Measurements from ENCODE around the gene ABCA8.

ABCA8 gene

GRCh38 chr17:68943123-68943811 is 11.9 kb downstream of the ABCA8 start:
- no peaks in the 10 kb centered on the region for H3K9me2 ChIP-seq (replicated peaks; ENCODE audit: insufficient read depth, low read length)
- TF ChIP-seq EZH2 (optimal IDR thresholded peaks at IDR 0.05; ENCODE audit: low read depth, low read length) (no peak), EZH2phosphoT487 (IDR thresholded peaks at IDR 0.05; ENCODE audit: low read length) (no peak)
- H4K20me1 ChIP-seq (ENCODE audit: insufficient read depth, low read length): no peaks in the 10 kb centered on the region
- no peaks in the 10 kb centered on the region for H3K36me3 ChIP-seq (replicated peaks; ENCODE audit: insufficient read depth, low read length)
- no peak overlapping the region for H3K4me2 ChIP-seq (ENCODE audit: low read depth, low read length)
- no peak overlapping the region for H3K9ac ChIP-seq (ENCODE audit: low read length)
- no peaks in the 10 kb centered on the region for H3F3A ChIP-seq (ENCODE audit: insufficient read depth, low read length)
- no peaks in the 10 kb centered on the region for H3K4me1 ChIP-seq (ENCODE audit: low read length)
- H3K27me3 ChIP-seq (replicated peaks; ENCODE audit: insufficient read depth, low read length): no peaks in the 10 kb centered on the region
- no peak for DNase-seq
- H3K79me2 ChIP-seq (ENCODE audit: low read length): no peaks in the 10 kb centered on the region
- no peak overlapping the region for H2AFZ ChIP-seq (ENCODE audit: low read length)
- H3K4me3 ChIP-seq (ENCODE audit: low read length): no peak overlapping the region
- no peaks in the 10 kb centered on the region for H3K9me3 ChIP-seq (replicated peaks; ENCODE audit: insufficient read depth, low read length)
- H3K27ac ChIP-seq (ENCODE audit: low read length): no peak overlapping the region

- no peak overlapping the region for H3K9ac ChIP-seq (ENCODE audit: low read length)
- H3K4me1 ChIP-seq (ENCODE audit: low read length): no peaks in the 10 kb centered on the region
- H3K9me3 ChIP-seq (replicated peaks; ENCODE audit: insufficient read depth, low read length): no peaks in the 10 kb centered on the region
- H3K27ac ChIP-seq (ENCODE audit: low read length): no peak overlapping the region
- no peak for TF ChIP-seq EZH2phosphoT487 (IDR thresholded peaks at IDR 0.05; ENCODE audit: low read length)
- no peak for TF ChIP-seq EZH2 (optimal IDR thresholded peaks at IDR 0.05; ENCODE audit: low read depth, low read length)
- no peak for TF ChIP-seq CTCF (IDR thresholded peaks at IDR 0.05; ENCODE audit: low read length)
- H3K9me2 ChIP-seq (replicated peaks; ENCODE audit: insufficient read depth, low read length): no peaks in the 10 kb centered on the region
- no peaks in the 10 kb centered on the region for H3K36me3 ChIP-seq (replicated peaks; ENCODE audit: insufficient read depth, low read length)
- H2AFZ ChIP-seq (ENCODE audit: low read length): no peak overlapping the region
- H3K4me2 ChIP-seq (ENCODE audit: low read depth, low read length): no peak overlapping the region
- no peaks in the 10 kb centered on the region for H4K20me1 ChIP-seq (ENCODE audit: insufficient read depth, low read length)
- no peaks in the 10 kb centered on the region for H3K27me3 ChIP-seq (replicated peaks; ENCODE audit: insufficient read depth, low read length)
- H3K4me3 ChIP-seq (ENCODE audit: low read length): no peak overlapping the region
- H3K79me2 ChIP-seq (ENCODE audit: low read length): no peaks in the 10 kb centered on the region
- no peak for DNase-seq
- H3F3A ChIP-seq (ENCODE audit: insufficient read depth, low read length): no peaks in the 10 kb centered on the region
Measured at GRCh38 chr17:68942389-68942788, 12.8 kb downstream of the ABCA8 start.

- Histone ChIP-seq H3K79me2 (ENCODE audit: low read length) (no peaks in the 10 kb centered on the region), H3K36me3 (replicated peaks; ENCODE audit: insufficient read depth, low read length) (no peaks in the 10 kb centered on the region), H3K4me2 (ENCODE audit: low read depth, low read length) (no peak overlapping the region), H4K20me1 (ENCODE audit: insufficient read depth, low read length) (no peaks in the 10 kb centered on the region), H2AFZ (ENCODE audit: low read length) (no peak overlapping the region), H3K27me3 (replicated peaks; ENCODE audit: insufficient read depth, low read length) (no peaks in the 10 kb centered on the region), H3K4me3 (ENCODE audit: low read length) (no peak overlapping the region), H3K9me3 (replicated peaks; ENCODE audit: insufficient read depth, low read length) (no peaks in the 10 kb centered on the region), H3K4me1 (ENCODE audit: low read length) (no peaks in the 10 kb centered on the region), H3K27ac (ENCODE audit: low read length) (no peak overlapping the region), H3F3A (ENCODE audit: insufficient read depth, low read length) (no peaks in the 10 kb centered on the region), H3K9ac (ENCODE audit: low read length) (no peak overlapping the region), H3K9me2 (replicated peaks; ENCODE audit: insufficient read depth, low read length) (no peaks in the 10 kb centered on the region)
- no peak for DNase-seq
- TF ChIP-seq EZH2phosphoT487 (IDR thresholded peaks at IDR 0.05; ENCODE audit: low read length): no peak
- no peak for TF ChIP-seq EZH2 (optimal IDR thresholded peaks at IDR 0.05; ENCODE audit: low read depth, low read length)
- TF ChIP-seq CTCF (IDR thresholded peaks at IDR 0.05; ENCODE audit: low read length): no peak
Measured at GRCh38 chr17:68941761-68942160, 13.4 kb downstream of the ABCA8 start.

GRCh38 chr17:68939195-68939594 is 16.0 kb downstream of the ABCA8 start:
- no peaks in the 10 kb centered on the region for H4K20me1 ChIP-seq (ENCODE audit: insufficient read depth, low read length)
- no peaks in the 10 kb centered on the region for H3K27me3 ChIP-seq (replicated peaks; ENCODE audit: insufficient read depth, low read length)
- no peak overlapping the region for H2AFZ ChIP-seq (ENCODE audit: low read length)
- H3K79me2 ChIP-seq (ENCODE audit: low read length): no peaks in the 10 kb centered on the region
- TF ChIP-seq EZH2 (optimal IDR thresholded peaks at IDR 0.05; ENCODE audit: low read depth, low read length): no peak
- TF ChIP-seq EZH2phosphoT487 (IDR thresholded peaks at IDR 0.05; ENCODE audit: low read length): no peak
- TF ChIP-seq CTCF (IDR thresholded peaks at IDR 0.05; ENCODE audit: low read length): no peak
- H3K4me1 ChIP-seq (ENCODE audit: low read length): no peaks in the 10 kb centered on the region
- no peaks in the 10 kb centered on the region for H3F3A ChIP-seq (ENCODE audit: insufficient read depth, low read length)
- H3K9me3 ChIP-seq (replicated peaks; ENCODE audit: insufficient read depth, low read length): no peaks in the 10 kb centered on the region
- H3K4me3 ChIP-seq (ENCODE audit: low read length): no peak overlapping the region
- no peak overlapping the region for H3K4me2 ChIP-seq (ENCODE audit: low read depth, low read length)
- no peak for DNase-seq
- H3K36me3 ChIP-seq (replicated peaks; ENCODE audit: insufficient read depth, low read length): no peaks in the 10 kb centered on the region
- H3K27ac ChIP-seq (ENCODE audit: low read length): no peak overlapping the region
- no peak overlapping the region for H3K9ac ChIP-seq (ENCODE audit: low read length)
- no peaks in the 10 kb centered on the region for H3K9me2 ChIP-seq (replicated peaks; ENCODE audit: insufficient read depth, low read length)
